Panc1 (cell line): ENCODE measurements around the gene PDZD4. TPM values are rescaled to one million over a fixed set of nuclear protein-coding genes. Genes with fewer than 3 reads are reported as not detected.

Experiments
- ATAC-seq: fragments of 200-7000 bp; cut with Tn5 transposase; 2 replicates; pipeline ENCODE4 v1.9.1; 2020; ENCODE audit warnings: mild to moderate bottlenecking, moderate library complexity
- BruUV-seq: library from RNA; stranded (reverse); fragments of 400-500 nt; replicated peaks from 2 replicates; lab custom pipeline; 2021; lab: Mats Ljungman, UMichigan
- CTCF ChIA-PET: fragments of 300-600 bp; sonication (Branson Sonifier 250); formaldehyde crosslinking; loops from one replicate; lab custom pipeline; 2022; ENCODE audit warnings: antibody characterized with exemption; lab: Charles Lee
- POLR2A ChIA-PET: fragments of 300-600 bp; sonication (Branson Sonifier 250); formaldehyde crosslinking; loops from one replicate; lab custom pipeline; 2022; ENCODE audit warnings: antibody characterized with exemption; lab: Charles Lee
- DNase-seq: peaks from one replicate; pipeline ENCODE4 v3.0.0-alpha.2; 2010; ENCODE audit warnings: low read depth, low spot score
- H3K27ac ChIP-seq: 2 replicates; pipeline ENCODE4 v1.5.1; 2011; ENCODE audit warnings: mild to moderate bottlenecking, low read length, inconsistent platforms
- H3K27me3 ChIP-seq: fragments of 200-500 bp; sonication (Bioruptor generic); 2 replicates; pipeline ENCODE4 v1.6.0; 2014; ENCODE audit warnings: low read length, inconsistent platforms; ENCODE audit not compliant: control insufficient read depth, insufficient read depth
- H3K36me3 ChIP-seq: fragments of 200-500 bp; sonication (Bioruptor generic); 2 replicates; pipeline ENCODE4 v1.5.1; 2014; ENCODE audit warnings: inconsistent platforms, mild to moderate bottlenecking, low read length, moderate library complexity; ENCODE audit not compliant: control insufficient read depth, insufficient read depth
- H3K4me1 ChIP-seq: 2 replicates; pipeline ENCODE4 v1.5.1; 2011; ENCODE audit warnings: inconsistent platforms, mild to moderate bottlenecking, low read length, moderate library complexity; ENCODE audit not compliant: control insufficient read depth, insufficient read depth
- H3K4me3 ChIP-seq, 2 experiments: 2 replicates each; pipeline ENCODE4 v1.5.1; 2011 to 2012; ENCODE audit warnings: low read depth in 2 of 2, low read length in 2 of 2, mild to moderate bottlenecking in 2 of 2, inconsistent platforms in 1 of 2, moderate library complexity in 1 of 2
- H3K9me3 ChIP-seq: fragments of 200-500 bp; sonication (Bioruptor generic); 2 replicates; pipeline ENCODE4 v1.5.1; 2014; ENCODE audit warnings: low read depth, mild to moderate bottlenecking, inconsistent platforms, low read length, moderate library complexity; ENCODE audit not compliant: control insufficient read depth, insufficient read depth
- CTCF ChIP-seq: fragments of 450-650 bp; IDR thresholded peaks from 2 replicates; pipeline ENCODE4 v1.5.1; 2017; ENCODE audit warnings: mild to moderate bottlenecking
- POLR2AphosphoS5 ChIP-seq: IDR thresholded peaks from 2 replicates; pipeline ENCODE4 v1.6.1; 2012; ENCODE audit warnings: mild to moderate bottlenecking, low read depth, low read length, moderate library complexity
- REST ChIP-seq, 2 experiments: IDR thresholded peaks; 2 replicates each; pipeline ENCODE4 v1.6.1; 2011 to 2012; ENCODE audit warnings: low read depth in 2 of 2, control low read depth in 1 of 2, low read length in 1 of 2, mild to moderate bottlenecking in 1 of 2, moderate library complexity in 1 of 2; ENCODE audit not compliant: insufficient read depth in 1 of 2
- SIN3A ChIP-seq: IDR thresholded peaks from 2 replicates; pipeline ENCODE4 v1.6.1; 2012; ENCODE audit warnings: low read depth, mild to moderate bottlenecking, low read length, moderate library complexity, borderline replicate concordance; ENCODE audit not compliant: insufficient read depth
- TCF7L2 ChIP-seq: IDR thresholded peaks from 2 replicates; pipeline ENCODE4 v1.6.1; 2011; ENCODE audit warnings: mild to moderate bottlenecking, low read depth, low read length, inconsistent platforms
- in situ Hi-C: cut with HindIII; loops from 2 replicates; pipeline ENCODE4 v1.10.0; 2016; ENCODE audit warnings: low sequenced_read_pairs, low pct_unique_long_range_greater_than_20kb
- intact Hi-C: fragments of 100-400 bp; cut with micrococcal nuclease; formaldehyde crosslinking; loops from one replicate; pipeline ENCODE4 v1.10.0; 2022; ENCODE audit not compliant: unreplicated experiment
- total RNA-seq: library from RNA; stranded (reverse); gene quantifications from one replicate; pipeline ENCODE4 v1.2.1, GENCODE V29; 2021; ENCODE audit not compliant: unreplicated experiment

The PDZD4 gene
- total RNA-seq, 1 experiment from 2014 or later = 37.2 TPM

- in situ Hi-C loops = no loop called here
- H3K27ac ChIP-seq = peak overlapping the region; percentile 96
- H3K36me3 ChIP-seq = peaks cover 3% of the 10 kb centered on the region
- CTCF ChIA-PET = interaction anchor here (0.6 kb wide), 1 partner anchor 27 kb away, joined by 5 read pairs; no protein-coding TSS in a partner anchor
- ATAC-seq (peak; percentile 1), DNase-seq (no peak)
- BruUV-seq = TSS peak; percentile 94
- H3K27me3 ChIP-seq = no peaks in the 10 kb centered on the region
- intact Hi-C loops = no loop called here
- no peaks in the 10 kb centered on the region for H3K9me3 ChIP-seq
- no peak for TF ChIP-seq CTCF
- no peak for TF ChIP-seq POLR2AphosphoS5
- TF ChIP-seq TCF7L2 = no peak
- no peak for TF ChIP-seq REST (IDR thresholded peaks at IDR 0.05; ENCODE audit: insufficient read depth in 1 of 2, low read depth in 2 of 2, low read length in 1 of 2)
- no peak for TF ChIP-seq SIN3A
- peak overlapping the region; percentile 69 to 95 for H3K4me3 ChIP-seq
- POLR2A ChIA-PET = interaction anchor here (0.6 kb wide), 1 partner anchor 128 kb away, joined by 3 read pairs; no protein-coding TSS in a partner anchor
- peaks cover 22% of the 10 kb centered on the region for H3K4me1 ChIP-seq
These were observed 35.2 kb downstream of the PDZD4 start for GRCh38 chrX:153794897-153795816.

- in situ Hi-C loops = no loop called here
- peak; percentile 72; the same call in 1 of the 2 replicates for TF ChIP-seq POLR2AphosphoS5
- peak; percentile 84; the same call in 1 of the 2 replicates for TF ChIP-seq SIN3A
- TF ChIP-seq CTCF = no peak
- peak in 1 of 2 experiments; percentile 43; a peak in 1 of 4 replicates for TF ChIP-seq REST (IDR thresholded peaks at IDR 0.05; ENCODE audit: insufficient read depth in 1 of 2, low read depth in 2 of 2, low read length in 1 of 2)
- no peak; the same call in 1 of the 2 replicates for TF ChIP-seq TCF7L2
- POLR2A ChIA-PET = no interaction called here
- Histone ChIP-seq H3K9me3 (no peaks in the 10 kb centered on the region), H3K27me3 (no peaks in the 10 kb centered on the region), H3K4me3 (peak within 1 kb of the TSS; percentile 69 to 95), H3K4me1 (peaks cover 22% of the 10 kb centered on the region), H3K36me3 (peaks cover 3% of the 10 kb centered on the region), H3K27ac (peak within 1 kb of the TSS; percentile 97)
- ATAC-seq = peak; percentile 96
- DNase-seq = peak; percentile 91
- BruUV-seq = no TSS peak
- intact Hi-C loops = no loop called here
- CTCF ChIA-PET = interaction anchor here (0.6 kb wide), 1 partner anchor 28 kb away, joined by 5 read pairs; no protein-coding TSS in a partner anchor
These were observed 36.1 kb downstream of the PDZD4 start, which contains the start of the genes IDH3G and SSR4 for GRCh38 chrX:153794018-153794896. TSS of gene IDH3G (minus strand) at chrX:153794375. CDS start at chrX:153794326, 49 bp downstream. TSS of gene SSR4 (plus strand) at chrX:153794668. CDS start at chrX:153794688, 20 bp downstream.
